ENCODE data around the gene RPL39L.

DNA sequence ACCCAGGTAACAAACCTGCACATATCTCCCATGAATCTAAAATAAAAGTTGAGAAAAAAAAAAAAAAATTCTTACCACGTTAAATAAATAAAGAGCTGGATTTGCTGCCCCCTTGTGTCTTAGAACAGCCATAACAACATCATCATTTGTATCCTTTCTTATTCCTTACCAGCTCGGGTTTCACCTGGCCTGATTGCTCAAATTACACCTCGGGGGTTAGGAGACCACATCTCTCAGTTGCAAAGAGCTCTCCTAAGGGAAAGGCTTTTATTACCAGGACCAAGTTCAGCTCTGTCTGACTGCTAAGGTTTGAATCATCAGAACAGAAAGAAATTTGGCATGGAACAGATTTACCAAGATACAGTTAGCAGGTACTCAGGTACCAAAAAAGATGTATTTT, 25.8 kb upstream of the RPL39L start:
- TF ChIP-seq MYNN (tag by site-specific recombination; IDR thresholded peaks at IDR 0.05; ENCODE audit: borderline replicate concordance) (no peak), GLI4 (tag by site-specific recombination; IDR thresholded peaks at IDR 0.05) (no peak), ZNF677 (tag by site-specific recombination; IDR thresholded peaks at IDR 0.05) (no peak), ZNF274 (IDR thresholded peaks at IDR 0.05; ENCODE audit: low read length) (no peak), ZNF274 (tag by site-specific recombination; IDR thresholded peaks at IDR 0.05; ENCODE audit: borderline replicate concordance) (no peak), ZNF501 (tag by site-specific recombination; IDR thresholded peaks at IDR 0.05) (no peak), ZNF24 (tag by site-specific recombination; IDR thresholded peaks at IDR 0.05) (no peak), OSR2 (tag by site-specific recombination; IDR thresholded peaks at IDR 0.05) (no peak)
- TF ChIP-seq, protein P1, sequence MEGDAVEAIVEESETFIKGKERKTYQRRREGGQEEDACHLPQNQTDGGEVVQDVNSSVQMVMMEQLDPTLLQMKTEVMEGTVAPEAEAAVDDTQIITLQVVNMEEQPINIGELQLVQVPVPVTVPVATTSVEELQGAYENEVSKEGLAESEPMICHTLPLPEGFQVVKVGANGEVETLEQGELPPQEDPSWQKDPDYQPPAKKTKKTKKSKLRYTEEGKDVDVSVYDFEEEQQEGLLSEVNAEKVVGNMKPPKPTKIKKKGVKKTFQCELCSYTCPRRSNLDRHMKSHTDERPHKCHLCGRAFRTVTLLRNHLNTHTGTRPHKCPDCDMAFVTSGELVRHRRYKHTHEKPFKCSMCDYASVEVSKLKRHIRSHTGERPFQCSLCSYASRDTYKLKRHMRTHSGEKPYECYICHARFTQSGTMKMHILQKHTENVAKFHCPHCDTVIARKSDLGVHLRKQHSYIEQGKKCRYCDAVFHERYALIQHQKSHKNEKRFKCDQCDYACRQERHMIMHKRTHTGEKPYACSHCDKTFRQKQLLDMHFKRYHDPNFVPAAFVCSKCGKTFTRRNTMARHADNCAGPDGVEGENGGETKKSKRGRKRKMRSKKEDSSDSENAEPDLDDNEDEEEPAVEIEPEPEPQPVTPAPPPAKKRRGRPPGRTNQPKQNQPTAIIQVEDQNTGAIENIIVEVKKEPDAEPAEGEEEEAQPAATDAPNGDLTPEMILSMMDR (tag by site-specific recombination; IDR thresholded peaks at IDR 0.05), result no peak
- TF ChIP-seq, protein P2, sequence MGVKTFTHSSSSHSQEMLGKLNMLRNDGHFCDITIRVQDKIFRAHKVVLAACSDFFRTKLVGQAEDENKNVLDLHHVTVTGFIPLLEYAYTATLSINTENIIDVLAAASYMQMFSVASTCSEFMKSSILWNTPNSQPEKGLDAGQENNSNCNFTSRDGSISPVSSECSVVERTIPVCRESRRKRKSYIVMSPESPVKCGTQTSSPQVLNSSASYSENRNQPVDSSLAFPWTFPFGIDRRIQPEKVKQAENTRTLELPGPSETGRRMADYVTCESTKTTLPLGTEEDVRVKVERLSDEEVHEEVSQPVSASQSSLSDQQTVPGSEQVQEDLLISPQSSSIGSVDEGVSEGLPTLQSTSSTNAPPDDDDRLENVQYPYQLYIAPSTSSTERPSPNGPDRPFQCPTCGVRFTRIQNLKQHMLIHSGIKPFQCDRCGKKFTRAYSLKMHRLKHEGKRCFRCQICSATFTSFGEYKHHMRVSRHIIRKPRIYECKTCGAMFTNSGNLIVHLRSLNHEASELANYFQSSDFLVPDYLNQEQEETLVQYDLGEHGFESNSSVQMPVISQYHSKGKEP (tag by site-specific recombination; IDR thresholded peaks at IDR 0.05), result no peak
